Measurements from ENCODE around the gene TBL1X.

The TBL1X gene

DNA sequence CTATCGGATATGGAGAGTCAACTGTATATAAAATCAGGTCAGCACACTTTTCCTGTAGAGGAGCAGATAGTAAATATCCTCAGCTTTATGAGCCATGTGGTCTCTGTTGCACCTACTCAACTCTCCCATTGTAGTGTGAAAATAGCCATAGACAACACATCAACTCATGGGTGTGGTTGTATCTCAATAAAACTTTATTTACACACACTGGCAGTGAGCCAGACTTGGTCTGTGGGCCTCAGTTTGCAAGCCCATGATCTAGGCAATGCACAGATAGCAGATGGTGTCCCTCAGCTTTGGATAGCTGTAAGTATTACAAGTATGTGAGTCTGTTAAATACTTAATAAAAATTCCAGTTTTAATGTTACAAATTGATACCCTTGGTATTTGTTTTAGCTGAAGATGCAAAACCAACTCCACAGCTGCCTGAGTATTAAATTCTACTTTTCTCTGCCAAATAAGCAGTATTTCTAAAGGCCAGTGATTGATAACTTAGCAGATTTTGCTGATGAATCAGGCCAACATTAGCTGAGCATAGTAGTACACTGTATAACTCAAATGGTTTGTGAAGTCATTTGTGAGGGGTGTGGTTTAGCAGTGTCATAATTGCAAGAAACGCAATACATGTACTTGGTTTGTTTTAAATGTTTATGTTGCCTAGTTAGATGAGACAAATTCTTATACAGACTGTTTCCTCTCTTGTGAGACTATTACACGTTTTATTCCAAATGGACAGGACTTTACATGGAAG lies 213.5 kb downstream of the TBL1X start:
- no peak overlapping the region for H2AFZ ChIP-seq
- H3K9ac ChIP-seq: no peak overlapping the region
- TF ChIP-seq, protein P1, sequence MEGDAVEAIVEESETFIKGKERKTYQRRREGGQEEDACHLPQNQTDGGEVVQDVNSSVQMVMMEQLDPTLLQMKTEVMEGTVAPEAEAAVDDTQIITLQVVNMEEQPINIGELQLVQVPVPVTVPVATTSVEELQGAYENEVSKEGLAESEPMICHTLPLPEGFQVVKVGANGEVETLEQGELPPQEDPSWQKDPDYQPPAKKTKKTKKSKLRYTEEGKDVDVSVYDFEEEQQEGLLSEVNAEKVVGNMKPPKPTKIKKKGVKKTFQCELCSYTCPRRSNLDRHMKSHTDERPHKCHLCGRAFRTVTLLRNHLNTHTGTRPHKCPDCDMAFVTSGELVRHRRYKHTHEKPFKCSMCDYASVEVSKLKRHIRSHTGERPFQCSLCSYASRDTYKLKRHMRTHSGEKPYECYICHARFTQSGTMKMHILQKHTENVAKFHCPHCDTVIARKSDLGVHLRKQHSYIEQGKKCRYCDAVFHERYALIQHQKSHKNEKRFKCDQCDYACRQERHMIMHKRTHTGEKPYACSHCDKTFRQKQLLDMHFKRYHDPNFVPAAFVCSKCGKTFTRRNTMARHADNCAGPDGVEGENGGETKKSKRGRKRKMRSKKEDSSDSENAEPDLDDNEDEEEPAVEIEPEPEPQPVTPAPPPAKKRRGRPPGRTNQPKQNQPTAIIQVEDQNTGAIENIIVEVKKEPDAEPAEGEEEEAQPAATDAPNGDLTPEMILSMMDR (IDR thresholded peaks at IDR 0.05): no peak
- H3K4me1 ChIP-seq: no peaks in the 10 kb centered on the region
- H3K4me2 ChIP-seq (ENCODE audit: low read length): no peak overlapping the region
- H3K79me2 ChIP-seq: no peaks in the 10 kb centered on the region
- H3K27ac ChIP-seq: no peak overlapping the region
- H3K4me3 ChIP-seq (ENCODE audit: low read depth, low read length): no peak overlapping the region
- H3K27me3 ChIP-seq (ENCODE audit: control insufficient read depth, insufficient read depth, low read length): no peaks in the 10 kb centered on the region
- no peaks in the 10 kb centered on the region for H3K36me3 ChIP-seq (ENCODE audit: control insufficient read depth, insufficient read depth, low read length)
- H3K9me3 ChIP-seq (ENCODE audit: control insufficient read depth, low read length): no peaks in the 10 kb centered on the region

DNA sequence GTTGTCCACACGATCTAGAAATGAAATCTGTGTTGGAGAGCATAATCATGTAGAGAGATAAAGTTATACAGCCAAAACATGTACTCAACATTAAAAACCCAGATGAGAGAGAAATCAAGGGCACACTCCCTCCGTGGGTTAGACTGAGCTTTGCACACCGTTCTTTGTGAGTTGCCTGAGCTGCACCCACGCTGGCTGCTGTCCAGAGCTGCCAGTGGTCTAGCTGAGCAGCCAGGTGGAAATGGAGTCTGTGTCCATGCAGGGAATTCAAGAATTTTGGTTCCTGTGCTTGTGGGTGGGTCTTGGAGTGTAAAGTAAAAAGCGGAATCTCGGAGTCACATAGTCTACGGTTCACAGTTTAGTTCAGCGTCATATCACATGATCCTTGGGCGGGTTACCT lies 216.2 kb downstream of the TBL1X start:
- Histone ChIP-seq H2AFZ (no peak overlapping the region), H3K4me3 (ENCODE audit: low read depth, low read length) (no peak overlapping the region)
- TF ChIP-seq, protein P1 (IDR thresholded peaks at IDR 0.05): no peak

DNA sequence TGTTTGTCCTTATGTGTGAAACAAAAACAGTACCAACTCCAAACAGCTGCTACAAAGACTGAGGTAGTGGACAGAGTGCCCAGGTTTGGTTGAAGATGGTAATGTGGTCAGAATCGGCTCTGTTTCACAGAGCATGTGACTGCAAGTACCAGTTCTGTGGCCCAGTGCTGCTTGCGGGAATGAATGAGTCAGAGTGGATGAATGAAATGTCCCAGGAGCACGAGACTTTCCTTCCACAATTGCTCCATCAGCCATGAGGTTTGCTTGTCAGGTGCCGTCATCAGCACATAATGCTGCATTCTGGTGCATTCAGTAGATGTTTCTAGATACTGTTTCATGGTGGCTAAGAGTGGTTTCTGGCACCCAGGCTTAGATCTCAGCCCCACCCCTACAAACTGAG lies 216.6 kb downstream of the TBL1X start:
- Histone ChIP-seq H3K27me3 (ENCODE audit: control insufficient read depth, insufficient read depth, low read length) (no peaks in the 10 kb centered on the region), H2AFZ (no peak overlapping the region), H3K4me3 (ENCODE audit: low read depth, low read length) (no peak overlapping the region), H3K27ac (no peak overlapping the region), H3K9ac (no peak overlapping the region), H3K36me3 (ENCODE audit: control insufficient read depth, insufficient read depth, low read length) (no peaks in the 10 kb centered on the region), H3K4me1 (no peaks in the 10 kb centered on the region), H3K9me3 (ENCODE audit: control insufficient read depth, low read length) (no peaks in the 10 kb centered on the region), H3K4me2 (ENCODE audit: low read length) (no peak overlapping the region), H3K79me2 (no peaks in the 10 kb centered on the region)
- TF ChIP-seq, protein P1 (IDR thresholded peaks at IDR 0.05): no peak

More for the DNA sequence above, 216.2 kb downstream of the TBL1X start:
- Histone ChIP-seq H3K4me1 (no peaks in the 10 kb centered on the region), H3K9ac (no peak overlapping the region), H3K79me2 (no peaks in the 10 kb centered on the region), H3K36me3 (ENCODE audit: control insufficient read depth, insufficient read depth, low read length) (no peaks in the 10 kb centered on the region), H3K4me2 (ENCODE audit: low read length) (no peak overlapping the region), H3K9me3 (ENCODE audit: control insufficient read depth, low read length) (no peaks in the 10 kb centered on the region), H3K27ac (no peak overlapping the region), H3K27me3 (ENCODE audit: control insufficient read depth, insufficient read depth, low read length) (no peaks in the 10 kb centered on the region)

DNA sequence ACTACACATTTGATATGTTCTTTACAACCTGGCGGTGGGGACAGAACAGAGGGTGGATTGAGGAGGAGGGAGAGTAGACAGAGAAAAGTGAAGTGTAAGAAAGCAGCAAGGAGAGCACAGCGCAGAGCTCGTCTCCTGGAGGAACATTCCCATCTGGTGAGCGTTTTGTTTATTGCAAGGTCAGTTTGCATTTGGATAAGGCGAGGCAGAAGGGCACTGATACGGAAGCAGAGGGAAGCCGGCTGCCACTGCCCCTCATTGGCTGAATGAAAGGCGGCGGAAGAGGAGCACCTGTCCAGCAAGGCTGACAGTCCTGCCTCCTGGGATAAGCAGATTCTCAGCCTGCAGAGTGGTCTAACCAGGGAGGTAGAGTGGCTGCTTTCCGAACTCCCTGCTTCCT lies 217.6 kb downstream of the TBL1X start:
- Histone ChIP-seq H3K9me3 (ENCODE audit: control insufficient read depth, low read length) (no peaks in the 10 kb centered on the region), H3K27ac (no peak overlapping the region), H3K79me2 (no peaks in the 10 kb centered on the region), H3K27me3 (ENCODE audit: control insufficient read depth, insufficient read depth, low read length) (no peaks in the 10 kb centered on the region), H3K4me1 (no peaks in the 10 kb centered on the region), H2AFZ (no peak overlapping the region), H3K9ac (no peak overlapping the region), H3K36me3 (ENCODE audit: control insufficient read depth, insufficient read depth, low read length) (no peaks in the 10 kb centered on the region), H3K4me3 (ENCODE audit: low read depth, low read length) (no peak overlapping the region), H3K4me2 (ENCODE audit: low read length) (no peak overlapping the region)
- TF ChIP-seq, protein P1 (IDR thresholded peaks at IDR 0.05): no peak

DNA sequence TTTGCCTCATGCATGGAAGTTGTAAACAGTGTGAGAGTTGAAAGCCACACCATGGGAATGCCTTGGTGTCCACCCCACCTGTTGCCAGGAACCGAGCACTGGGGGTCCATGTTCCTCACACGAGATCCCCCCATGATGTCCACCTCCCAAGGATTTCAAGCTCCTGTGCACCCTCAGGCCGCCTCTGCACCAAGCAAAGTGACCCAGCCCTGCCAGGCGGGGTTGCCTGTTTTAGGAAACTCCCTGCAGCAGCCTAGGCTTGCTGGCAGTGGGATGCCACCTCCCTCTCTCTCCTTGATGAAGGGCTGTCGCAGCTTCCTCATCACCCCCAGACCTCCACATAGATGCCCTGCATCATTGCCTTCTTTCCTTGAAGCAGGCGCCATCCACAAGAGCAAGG lies 218.0 kb downstream of the TBL1X start:
- TF ChIP-seq, protein P1 (IDR thresholded peaks at IDR 0.05): no peak
- no peaks in the 10 kb centered on the region for H3K27me3 ChIP-seq (ENCODE audit: control insufficient read depth, insufficient read depth, low read length)
- no peaks in the 10 kb centered on the region for H3K9me3 ChIP-seq (ENCODE audit: control insufficient read depth, low read length)
- H3K79me2 ChIP-seq: no peaks in the 10 kb centered on the region
- no peaks in the 10 kb centered on the region for H3K4me1 ChIP-seq
- H2AFZ ChIP-seq: no peak overlapping the region
- H3K36me3 ChIP-seq (ENCODE audit: control insufficient read depth, insufficient read depth, low read length): no peaks in the 10 kb centered on the region
- no peak overlapping the region for H3K4me3 ChIP-seq (ENCODE audit: low read depth, low read length)
- H3K9ac ChIP-seq: no peak overlapping the region
- H3K4me2 ChIP-seq (ENCODE audit: low read length): no peak overlapping the region
- no peak overlapping the region for H3K27ac ChIP-seq
